Astrocyte (in vitro differentiated cells and primary cell): Measurements from ENCODE around the gene COG7.
"Not testable (repeated sequence)": the region's sequence is repeated elsewhere in the genome, so short reads cannot be mapped to it uniquely, and the experiment has no call there.

Source experiments
- EZH2 ChIP-seq: IDR thresholded peaks from 2 replicates; pipeline ENCODE4 v1.6.1; 2012; ENCODE audit warnings: mild to moderate bottlenecking, low read length, inconsistent platforms; ENCODE audit not compliant: insufficient read depth
- TF ChIP-seq, protein P1 (sequence below): IDR thresholded peaks from 2 replicates; pipeline ENCODE4 v1.5.1; 2011; ENCODE audit warnings: low read depth, mild to moderate bottlenecking, inconsistent platforms, low read length, moderate library complexity; ENCODE audit not compliant: insufficient read depth

DNA sequence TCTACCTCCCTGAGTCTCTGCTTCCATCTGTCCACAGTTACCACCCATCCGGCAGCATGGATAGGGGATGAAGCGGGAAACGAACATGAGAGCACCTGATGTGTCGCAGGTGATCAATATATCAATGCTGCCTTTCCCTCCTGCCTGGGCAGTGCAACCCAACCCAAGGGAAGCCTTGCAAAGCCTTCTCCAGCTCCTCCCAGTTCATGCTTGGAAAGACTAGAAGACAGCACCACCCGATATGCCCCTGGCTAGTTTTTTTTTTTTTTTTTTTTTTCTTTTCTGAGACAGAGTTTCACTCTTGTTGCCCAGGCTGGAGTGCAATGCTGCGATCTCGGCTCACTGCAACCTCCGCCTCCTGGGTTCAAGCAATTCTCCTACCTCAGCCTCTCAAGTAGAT, 63.1 kb downstream of the COG7 start:
- TF ChIP-seq, protein P1, sequence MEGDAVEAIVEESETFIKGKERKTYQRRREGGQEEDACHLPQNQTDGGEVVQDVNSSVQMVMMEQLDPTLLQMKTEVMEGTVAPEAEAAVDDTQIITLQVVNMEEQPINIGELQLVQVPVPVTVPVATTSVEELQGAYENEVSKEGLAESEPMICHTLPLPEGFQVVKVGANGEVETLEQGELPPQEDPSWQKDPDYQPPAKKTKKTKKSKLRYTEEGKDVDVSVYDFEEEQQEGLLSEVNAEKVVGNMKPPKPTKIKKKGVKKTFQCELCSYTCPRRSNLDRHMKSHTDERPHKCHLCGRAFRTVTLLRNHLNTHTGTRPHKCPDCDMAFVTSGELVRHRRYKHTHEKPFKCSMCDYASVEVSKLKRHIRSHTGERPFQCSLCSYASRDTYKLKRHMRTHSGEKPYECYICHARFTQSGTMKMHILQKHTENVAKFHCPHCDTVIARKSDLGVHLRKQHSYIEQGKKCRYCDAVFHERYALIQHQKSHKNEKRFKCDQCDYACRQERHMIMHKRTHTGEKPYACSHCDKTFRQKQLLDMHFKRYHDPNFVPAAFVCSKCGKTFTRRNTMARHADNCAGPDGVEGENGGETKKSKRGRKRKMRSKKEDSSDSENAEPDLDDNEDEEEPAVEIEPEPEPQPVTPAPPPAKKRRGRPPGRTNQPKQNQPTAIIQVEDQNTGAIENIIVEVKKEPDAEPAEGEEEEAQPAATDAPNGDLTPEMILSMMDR = not testable (repeated sequence)
- TF ChIP-seq EZH2 = not testable (repeated sequence)
